Measurements from ENCODE around the gene ARV1. TPM values are rescaled to one million over a fixed set of nuclear protein-coding genes. Genes with fewer than 3 reads are reported as not detected.

The ARV1 gene
- total and polyA plus RNA-seq, 2 of the 13 experiments (the other 11 are each of a cell fraction or from before 2014, with no cell fraction given) = 13.0 to 15.2 TPM

DNA sequence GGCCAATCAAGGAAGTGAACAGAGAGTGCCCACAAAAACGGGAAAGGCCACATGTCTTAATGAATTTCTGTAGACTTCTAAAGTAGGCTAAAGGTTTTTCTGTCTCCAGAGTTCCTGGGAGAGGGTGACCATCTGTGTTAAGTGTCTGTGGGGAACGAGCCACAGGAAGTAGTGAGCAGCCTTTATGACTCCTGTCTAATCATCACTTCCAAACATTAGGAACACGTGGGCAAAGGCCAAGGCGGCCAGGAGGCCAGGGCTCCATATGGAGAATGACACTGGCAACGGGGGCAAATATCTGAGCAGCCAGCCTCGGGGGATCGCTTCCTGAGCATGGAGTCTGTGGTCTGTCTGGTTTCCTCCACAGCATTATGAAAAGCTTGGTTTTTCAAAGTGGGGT, 54.1 kb downstream of the ARV1 start (continued):
- TF ChIP-seq, protein P1, sequence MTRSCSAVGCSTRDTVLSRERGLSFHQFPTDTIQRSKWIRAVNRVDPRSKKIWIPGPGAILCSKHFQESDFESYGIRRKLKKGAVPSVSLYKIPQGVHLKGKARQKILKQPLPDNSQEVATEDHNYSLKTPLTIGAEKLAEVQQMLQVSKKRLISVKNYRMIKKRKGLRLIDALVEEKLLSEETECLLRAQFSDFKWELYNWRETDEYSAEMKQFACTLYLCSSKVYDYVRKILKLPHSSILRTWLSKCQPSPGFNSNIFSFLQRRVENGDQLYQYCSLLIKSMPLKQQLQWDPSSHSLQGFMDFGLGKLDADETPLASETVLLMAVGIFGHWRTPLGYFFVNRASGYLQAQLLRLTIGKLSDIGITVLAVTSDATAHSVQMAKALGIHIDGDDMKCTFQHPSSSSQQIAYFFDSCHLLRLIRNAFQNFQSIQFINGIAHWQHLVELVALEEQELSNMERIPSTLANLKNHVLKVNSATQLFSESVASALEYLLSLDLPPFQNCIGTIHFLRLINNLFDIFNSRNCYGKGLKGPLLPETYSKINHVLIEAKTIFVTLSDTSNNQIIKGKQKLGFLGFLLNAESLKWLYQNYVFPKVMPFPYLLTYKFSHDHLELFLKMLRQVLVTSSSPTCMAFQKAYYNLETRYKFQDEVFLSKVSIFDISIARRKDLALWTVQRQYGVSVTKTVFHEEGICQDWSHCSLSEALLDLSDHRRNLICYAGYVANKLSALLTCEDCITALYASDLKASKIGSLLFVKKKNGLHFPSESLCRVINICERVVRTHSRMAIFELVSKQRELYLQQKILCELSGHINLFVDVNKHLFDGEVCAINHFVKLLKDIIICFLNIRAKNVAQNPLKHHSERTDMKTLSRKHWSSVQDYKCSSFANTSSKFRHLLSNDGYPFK (CRISPR knock-in tag; IDR thresholded peaks at IDR 0.05; ENCODE audit: borderline replicate concordance) = no peak
- TF ChIP-seq TEAD3 (CRISPR knock-in tag; optimal IDR thresholded peaks at IDR 0.05; ENCODE audit: borderline replicate concordance) (no peak), ZBTB7A (CRISPR knock-in tag; IDR thresholded peaks at IDR 0.05) (no peak), TBX3 (IDR thresholded peaks at IDR 0.05; ENCODE audit: borderline replicate concordance) (no peak), RXRB (CRISPR knock-in tag; IDR thresholded peaks at IDR 0.05; ENCODE audit: borderline replicate concordance) (no peak)
- TF ChIP-seq, protein P2, sequence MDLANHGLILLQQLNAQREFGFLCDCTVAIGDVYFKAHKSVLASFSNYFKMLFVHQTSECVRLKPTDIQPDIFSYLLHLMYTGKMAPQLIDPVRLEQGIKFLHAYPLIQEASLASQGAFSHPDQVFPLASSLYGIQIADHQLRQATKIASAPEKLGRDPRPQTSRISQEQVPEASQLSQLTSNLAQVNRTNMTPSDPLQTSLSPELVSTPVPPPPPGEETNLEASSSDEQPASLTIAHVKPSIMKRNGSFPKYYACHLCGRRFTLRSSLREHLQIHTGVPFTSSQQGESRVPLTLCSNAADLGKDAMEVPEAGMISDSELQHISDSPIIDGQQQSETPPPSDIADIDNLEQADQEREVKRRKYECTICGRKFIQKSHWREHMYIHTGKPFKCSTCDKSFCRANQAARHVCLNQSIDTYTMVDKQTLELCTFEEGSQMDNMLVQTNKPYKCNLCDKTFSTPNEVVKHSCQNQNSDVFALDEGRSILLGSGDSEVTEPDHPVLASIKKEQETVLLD (CRISPR knock-in tag; IDR thresholded peaks at IDR 0.05; ENCODE audit: low read depth) = no peak
- TF ChIP-seq, protein P3, sequence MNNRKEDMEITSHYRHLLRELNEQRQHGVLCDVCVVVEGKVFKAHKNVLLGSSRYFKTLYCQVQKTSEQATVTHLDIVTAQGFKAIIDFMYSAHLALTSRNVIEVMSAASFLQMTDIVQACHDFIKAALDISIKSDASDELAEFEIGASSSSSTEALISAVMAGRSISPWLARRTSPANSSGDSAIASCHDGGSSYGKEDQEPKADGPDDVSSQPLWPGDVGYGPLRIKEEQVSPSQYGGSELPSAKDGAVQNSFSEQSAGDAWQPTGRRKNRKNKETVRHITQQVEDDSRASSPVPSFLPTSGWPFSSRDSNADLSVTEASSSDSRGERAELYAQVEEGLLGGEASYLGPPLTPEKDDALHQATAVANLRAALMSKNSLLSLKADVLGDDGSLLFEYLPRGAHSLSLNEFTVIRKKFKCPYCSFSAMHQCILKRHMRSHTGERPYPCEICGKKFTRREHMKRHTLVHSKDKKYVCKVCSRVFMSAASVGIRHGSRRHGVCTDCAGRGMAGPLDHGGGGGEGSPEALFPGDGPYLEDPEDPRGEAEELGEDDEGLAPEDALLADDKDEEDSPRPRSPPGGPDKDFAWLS (CRISPR knock-in tag; IDR thresholded peaks at IDR 0.05; ENCODE audit: borderline replicate concordance) = no peak

Measured in HepG2 (cell line).